Uterus (tissue), 2 donors: ENCODE data around the gene DCANP1.

Experiments
- POLR2A ChIP-seq, 2 donors: fragments of 450-650 bp; IDR thresholded peaks; one replicate each; pipeline ENCODE4 v1.6.1; 2016; ENCODE audit warnings: antibody characterized with exemption in 2 of 2, mild to moderate bottlenecking in 1 of 2, moderate library complexity in 1 of 2
- TF ChIP-seq, protein P1 (sequence below), 4 experiments: fragments of 200-600 bp in 2 of 4; fragments of 450-650 bp in 2 of 4; sonication (generic) in 2 of 4; IDR thresholded peaks; one replicate each; pipeline ENCODE4 v1.5.1; 2016 to 2019; ENCODE audit warnings: antibody characterized with exemption in 4 of 4, mild to moderate bottlenecking in 2 of 4, moderate library complexity in 1 of 4

DNA sequence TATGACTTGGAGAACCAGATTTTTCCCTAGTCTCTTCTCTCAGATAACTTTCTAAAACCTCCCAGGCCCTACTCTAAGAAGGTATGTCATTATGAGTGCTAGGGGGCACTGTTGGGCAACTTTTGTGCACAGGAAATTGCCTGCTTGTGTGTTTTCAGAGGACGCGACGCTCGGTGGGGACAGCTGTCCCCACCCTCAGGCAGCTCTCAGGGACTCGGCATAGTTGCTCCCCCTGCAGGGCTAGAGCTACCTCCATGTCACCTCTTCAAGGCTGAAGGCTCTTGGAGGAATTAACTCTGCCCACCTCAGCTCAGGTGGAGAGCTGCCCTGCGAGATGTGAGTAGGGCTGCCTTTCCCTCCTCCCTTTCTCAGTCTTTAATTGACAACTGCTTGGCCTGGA, 15.2 kb upstream of the DCANP1 start:
- TF ChIP-seq, protein P1, sequence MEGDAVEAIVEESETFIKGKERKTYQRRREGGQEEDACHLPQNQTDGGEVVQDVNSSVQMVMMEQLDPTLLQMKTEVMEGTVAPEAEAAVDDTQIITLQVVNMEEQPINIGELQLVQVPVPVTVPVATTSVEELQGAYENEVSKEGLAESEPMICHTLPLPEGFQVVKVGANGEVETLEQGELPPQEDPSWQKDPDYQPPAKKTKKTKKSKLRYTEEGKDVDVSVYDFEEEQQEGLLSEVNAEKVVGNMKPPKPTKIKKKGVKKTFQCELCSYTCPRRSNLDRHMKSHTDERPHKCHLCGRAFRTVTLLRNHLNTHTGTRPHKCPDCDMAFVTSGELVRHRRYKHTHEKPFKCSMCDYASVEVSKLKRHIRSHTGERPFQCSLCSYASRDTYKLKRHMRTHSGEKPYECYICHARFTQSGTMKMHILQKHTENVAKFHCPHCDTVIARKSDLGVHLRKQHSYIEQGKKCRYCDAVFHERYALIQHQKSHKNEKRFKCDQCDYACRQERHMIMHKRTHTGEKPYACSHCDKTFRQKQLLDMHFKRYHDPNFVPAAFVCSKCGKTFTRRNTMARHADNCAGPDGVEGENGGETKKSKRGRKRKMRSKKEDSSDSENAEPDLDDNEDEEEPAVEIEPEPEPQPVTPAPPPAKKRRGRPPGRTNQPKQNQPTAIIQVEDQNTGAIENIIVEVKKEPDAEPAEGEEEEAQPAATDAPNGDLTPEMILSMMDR (IDR thresholded peaks at IDR 0.05), result no peak
- no peak for TF ChIP-seq POLR2A (IDR thresholded peaks at IDR 0.05)
